PFSK-1 (cell line): ENCODE data around the gene ABI1.

Source experiments
- POLR2AphosphoS5 ChIP-seq: IDR thresholded peaks from 2 replicates; pipeline ENCODE4 v1.6.1; 2012; ENCODE audit warnings: low read depth, mild to moderate bottlenecking, control low read depth, low read length, moderate library complexity
- SIN3A ChIP-seq: IDR thresholded peaks from 2 replicates; pipeline ENCODE4 v1.6.1; 2012; ENCODE audit warnings: mild to moderate bottlenecking, low read length, moderate library complexity, borderline replicate concordance; ENCODE audit not compliant: insufficient read depth
- TF ChIP-seq, protein P1 (sequence below), 2 experiments: IDR thresholded peaks; 2 replicates each; pipeline versions ENCODE4 v1.6.1 to v1.8.0; 2011 to 2012; ENCODE audit warnings: low read depth in 2 of 2, low read length in 2 of 2, control low read depth in 1 of 2, inconsistent platforms in 1 of 2, mild to moderate bottlenecking in 1 of 2, moderate library complexity in 1 of 2; ENCODE audit not compliant: insufficient read depth in 1 of 2

DNA sequence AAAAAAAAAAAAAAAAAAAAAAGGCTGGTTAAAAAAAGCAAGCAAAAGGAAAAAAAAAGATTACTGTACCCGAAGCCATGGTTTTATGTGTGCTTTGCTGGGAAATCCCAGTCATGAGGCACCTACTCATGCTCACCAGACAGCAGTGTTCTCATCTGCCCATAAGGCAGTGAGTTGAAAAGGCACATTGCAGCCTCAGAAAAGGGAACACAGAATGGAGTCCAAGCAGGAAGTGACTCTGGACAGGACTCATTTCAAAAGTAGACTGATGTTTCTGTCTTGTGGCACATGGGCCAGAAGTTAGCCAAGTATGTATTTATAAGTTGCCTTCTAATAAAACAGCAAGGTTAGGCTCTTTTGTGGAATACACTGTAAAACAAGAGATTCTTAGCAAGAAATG lies 123.0 kb downstream of the ABI1 start:
- TF ChIP-seq POLR2AphosphoS5 (no peak), SIN3A (no peak)
- TF ChIP-seq, protein P1, sequence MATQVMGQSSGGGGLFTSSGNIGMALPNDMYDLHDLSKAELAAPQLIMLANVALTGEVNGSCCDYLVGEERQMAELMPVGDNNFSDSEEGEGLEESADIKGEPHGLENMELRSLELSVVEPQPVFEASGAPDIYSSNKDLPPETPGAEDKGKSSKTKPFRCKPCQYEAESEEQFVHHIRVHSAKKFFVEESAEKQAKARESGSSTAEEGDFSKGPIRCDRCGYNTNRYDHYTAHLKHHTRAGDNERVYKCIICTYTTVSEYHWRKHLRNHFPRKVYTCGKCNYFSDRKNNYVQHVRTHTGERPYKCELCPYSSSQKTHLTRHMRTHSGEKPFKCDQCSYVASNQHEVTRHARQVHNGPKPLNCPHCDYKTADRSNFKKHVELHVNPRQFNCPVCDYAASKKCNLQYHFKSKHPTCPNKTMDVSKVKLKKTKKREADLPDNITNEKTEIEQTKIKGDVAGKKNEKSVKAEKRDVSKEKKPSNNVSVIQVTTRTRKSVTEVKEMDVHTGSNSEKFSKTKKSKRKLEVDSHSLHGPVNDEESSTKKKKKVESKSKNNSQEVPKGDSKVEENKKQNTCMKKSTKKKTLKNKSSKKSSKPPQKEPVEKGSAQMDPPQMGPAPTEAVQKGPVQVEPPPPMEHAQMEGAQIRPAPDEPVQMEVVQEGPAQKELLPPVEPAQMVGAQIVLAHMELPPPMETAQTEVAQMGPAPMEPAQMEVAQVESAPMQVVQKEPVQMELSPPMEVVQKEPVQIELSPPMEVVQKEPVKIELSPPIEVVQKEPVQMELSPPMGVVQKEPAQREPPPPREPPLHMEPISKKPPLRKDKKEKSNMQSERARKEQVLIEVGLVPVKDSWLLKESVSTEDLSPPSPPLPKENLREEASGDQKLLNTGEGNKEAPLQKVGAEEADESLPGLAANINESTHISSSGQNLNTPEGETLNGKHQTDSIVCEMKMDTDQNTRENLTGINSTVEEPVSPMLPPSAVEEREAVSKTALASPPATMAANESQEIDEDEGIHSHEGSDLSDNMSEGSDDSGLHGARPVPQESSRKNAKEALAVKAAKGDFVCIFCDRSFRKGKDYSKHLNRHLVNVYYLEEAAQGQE (IDR thresholded peaks at IDR 0.05; ENCODE audit: insufficient read depth in 1 of 2, low read depth in 2 of 2, low read length in 2 of 2), result no peak
